ENCODE measurements around the gene DNAH3.
"Not testable (repeated sequence)": the region's sequence is repeated elsewhere in the genome, so short reads cannot be mapped to it uniquely, and the experiment has no call there.

Gene DNAH3

GRCh38 chr16:20931066-20931600, 219.5 kb downstream of the DNAH3 start:
- no peak for DNase-seq

GRCh38 chr16:20930365-20930690, 220.3 kb downstream of the DNAH3 start:
- DNase-seq: no peak

GRCh38 chr16:20929676-20930364, 220.8 kb downstream of the DNAH3 start:
- DNase-seq: not testable (repeated sequence)

DNA sequence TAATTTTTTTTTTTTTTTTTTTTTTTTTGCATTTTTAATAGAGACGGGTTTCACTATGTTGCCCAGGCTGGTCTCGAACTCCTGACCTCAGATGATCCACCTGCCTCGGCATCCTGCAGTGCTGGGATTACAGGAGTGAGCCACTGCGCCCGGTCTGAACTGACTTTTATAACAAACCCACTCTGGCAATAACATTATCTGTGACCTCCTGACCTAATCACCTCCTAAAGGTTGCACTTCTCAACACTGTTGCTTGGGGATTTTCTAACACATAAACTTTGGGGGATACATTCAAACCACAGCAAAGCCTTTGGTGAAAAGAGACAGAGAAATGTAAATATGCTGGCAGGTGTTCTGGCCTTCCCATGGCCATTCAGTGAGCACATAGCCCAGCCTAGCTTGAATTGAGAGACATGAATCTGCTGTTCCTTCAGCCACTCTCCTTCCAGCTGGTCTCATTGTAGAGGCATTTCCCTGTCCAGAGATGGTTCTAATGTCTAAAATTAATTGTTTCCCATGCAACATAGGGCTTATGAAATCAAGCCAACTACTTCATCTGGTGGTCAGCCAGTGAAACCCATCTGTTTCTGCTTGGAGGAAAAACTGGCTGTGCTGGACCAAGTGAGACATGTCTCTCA, 221.8 kb downstream of the DNAH3 start:
- DNase-seq: no peak

GRCh38 chr16:20925751-20926150, 224.9 kb downstream of the DNAH3 start:
- no peak for DNase-seq

- DNase-seq: no peak
Measured at GRCh38 chr16:20923876-20924275, 226.8 kb downstream of the DNAH3 start.

DNA sequence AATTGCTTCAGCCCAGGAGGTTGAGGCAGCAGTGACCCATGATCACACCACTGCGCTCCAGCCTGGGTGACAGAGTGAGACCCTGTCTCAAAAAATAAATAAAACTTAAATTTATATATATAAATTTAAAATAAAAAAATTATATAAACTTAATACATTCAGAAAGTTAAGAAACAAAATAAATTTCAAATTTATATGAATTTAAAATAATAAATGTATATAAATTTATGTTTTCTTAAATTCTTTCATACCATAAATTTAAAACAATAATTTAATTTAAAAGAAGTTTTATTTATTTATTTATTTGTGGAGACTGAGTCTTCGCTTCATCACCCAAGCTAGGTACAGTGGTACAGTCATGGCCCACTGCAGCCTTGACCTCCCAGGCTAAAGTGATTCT, 229.8 kb downstream of the DNAH3 start:
- no peak for DNase-seq

DNA sequence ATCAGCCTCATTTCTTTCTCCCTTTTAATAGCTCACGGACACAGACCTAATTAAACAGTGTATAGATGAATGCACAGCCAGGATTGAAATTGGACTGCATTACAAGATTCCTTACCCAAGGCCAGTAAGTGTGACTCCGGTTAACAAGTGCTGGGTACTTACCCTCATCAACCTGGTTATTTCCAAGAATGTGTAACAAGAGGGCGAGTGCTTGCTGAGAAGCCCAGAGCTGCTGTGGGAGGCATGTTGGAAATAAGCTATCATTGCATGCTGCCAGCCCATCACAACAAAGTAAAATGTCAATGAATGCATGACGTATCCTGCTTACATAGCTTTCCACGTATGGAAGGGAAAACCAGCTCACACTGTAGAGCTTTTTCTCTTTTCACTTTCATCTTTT, 230.6 kb downstream of the DNAH3 start:
- DNase-seq: no peak

- no peak for DNase-seq
Measured at GRCh38 chr16:20918486-20919239, 232.0 kb downstream of the DNAH3 start.

DNA sequence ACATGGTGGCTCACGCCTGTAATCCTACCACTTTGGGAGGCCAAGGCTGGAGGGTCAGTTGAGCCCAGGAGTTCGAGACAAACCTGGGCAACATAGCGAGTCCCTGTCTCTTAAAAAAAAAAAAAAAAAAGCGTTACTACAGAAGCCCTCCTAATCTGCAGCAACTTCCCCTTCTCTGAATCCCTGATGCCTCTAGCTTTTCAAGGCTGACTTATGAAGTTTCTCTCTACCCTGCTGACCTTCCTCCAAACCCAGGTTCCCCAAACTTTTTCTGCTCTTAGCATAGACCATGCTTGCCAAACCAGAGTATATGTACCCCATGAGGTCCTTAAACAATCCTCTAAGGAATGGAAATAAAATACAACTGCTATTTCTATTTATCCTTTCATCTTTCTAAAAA, 233.7 kb downstream of the DNAH3 start:
- no peak for DNase-seq

- no peak for DNase-seq
Measured at GRCh38 chr16:20916289-20916688, 234.4 kb downstream of the DNAH3 start.

- no peak for DNase-seq
Measured at GRCh38 chr16:20911361-20911760, 239.3 kb downstream of the DNAH3 start.

- no peak for DNase-seq
Measured at GRCh38 chr16:20910781-20911321, 239.8 kb downstream of the DNAH3 start.

- DNase-seq: no peak
Measured at GRCh38 chr16:20906341-20907255, 244.0 kb downstream of the DNAH3 start.

DNA sequence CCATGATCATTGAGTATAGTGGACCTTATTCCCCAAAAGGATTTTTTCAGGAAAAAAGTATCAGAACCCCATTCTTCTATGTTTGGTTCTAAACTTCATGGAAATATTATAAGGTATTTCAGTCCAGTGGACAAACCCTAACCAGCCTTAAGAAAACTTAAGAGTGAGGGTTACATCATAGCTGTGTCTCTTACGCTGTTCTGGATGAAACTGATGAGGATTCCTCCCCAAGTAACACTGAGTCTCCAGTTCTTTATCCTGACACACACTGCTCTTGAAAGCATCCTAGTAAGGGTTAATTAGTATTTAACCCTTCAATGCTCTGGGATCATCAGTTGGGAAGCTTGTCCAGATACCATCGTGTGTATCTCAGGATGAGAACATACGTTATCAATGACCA, 245.1 kb downstream of the DNAH3 start:
- no peak for DNase-seq

DNA sequence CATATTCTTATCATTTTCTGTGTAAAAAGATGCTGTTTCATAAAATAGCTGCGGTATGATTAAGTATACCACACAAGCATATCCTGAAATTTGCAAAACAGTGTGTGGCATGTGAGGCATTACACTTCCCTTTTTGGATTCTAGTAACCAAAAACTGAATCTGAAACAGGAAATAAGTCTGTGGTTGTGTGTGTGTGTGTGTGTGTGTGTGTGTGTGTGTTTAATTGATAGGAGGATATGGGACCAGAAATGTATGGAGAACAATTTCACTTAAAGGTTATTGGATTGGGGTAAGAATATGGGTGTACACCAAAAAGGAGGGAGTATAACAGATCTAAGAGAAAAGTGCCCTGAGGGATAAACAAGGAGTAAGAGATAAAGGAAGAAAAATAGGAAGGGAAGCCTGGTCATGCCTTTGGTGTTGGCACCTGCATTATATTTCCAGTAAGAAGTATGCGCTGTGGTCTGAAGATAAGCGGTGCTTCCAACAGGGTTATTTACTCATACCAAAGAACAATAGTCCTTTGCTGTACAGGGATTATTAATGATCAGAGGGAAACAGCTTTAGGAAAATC, 246.1 kb downstream of the DNAH3 start:
- peak; percentile 65 for DNase-seq

GRCh38 chr16:20903899-20904506, 246.6 kb downstream of the DNAH3 start:
- DNase-seq: no peak

DNA sequence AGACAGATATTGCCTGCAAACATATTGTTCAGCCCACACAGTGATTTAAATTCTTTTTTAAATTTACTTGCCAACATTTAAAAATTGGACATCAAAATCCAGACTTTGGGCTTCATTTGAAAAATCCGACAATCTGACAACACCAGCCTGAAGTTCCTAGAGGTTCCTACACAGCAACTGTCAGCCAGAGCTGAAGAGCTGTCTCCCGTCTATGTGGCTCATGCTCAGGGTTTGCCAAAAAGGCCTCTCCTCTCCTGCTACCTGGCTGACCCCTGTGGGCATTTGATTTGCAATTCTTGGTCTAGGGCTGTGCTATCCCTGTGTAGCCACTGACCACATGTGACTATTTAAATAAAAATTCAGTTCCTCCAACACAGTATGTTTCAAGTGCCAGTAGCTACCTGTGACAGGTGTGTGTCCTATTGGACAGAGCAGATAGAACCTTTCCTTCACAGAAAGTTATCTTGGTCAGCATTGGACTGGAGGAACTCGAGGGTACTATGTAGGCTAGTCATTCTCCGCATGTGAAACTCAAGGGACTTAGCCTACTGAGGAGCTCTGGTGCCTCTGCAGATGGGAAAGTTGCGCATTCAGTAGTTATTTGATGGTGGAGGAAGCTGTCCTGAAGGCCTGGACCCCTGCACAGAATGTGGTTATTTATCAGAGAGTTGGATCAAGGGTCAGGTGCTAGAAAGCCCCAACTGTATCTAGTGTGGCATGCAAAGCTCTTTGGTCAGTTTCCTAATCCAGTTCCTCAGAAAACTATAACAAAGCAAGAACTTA, 247.3 kb downstream of the DNAH3 start:
- no peak for DNase-seq

GRCh38 chr16:20902426-20902825, 248.2 kb downstream of the DNAH3 start:
- DNase-seq: no peak

DNA sequence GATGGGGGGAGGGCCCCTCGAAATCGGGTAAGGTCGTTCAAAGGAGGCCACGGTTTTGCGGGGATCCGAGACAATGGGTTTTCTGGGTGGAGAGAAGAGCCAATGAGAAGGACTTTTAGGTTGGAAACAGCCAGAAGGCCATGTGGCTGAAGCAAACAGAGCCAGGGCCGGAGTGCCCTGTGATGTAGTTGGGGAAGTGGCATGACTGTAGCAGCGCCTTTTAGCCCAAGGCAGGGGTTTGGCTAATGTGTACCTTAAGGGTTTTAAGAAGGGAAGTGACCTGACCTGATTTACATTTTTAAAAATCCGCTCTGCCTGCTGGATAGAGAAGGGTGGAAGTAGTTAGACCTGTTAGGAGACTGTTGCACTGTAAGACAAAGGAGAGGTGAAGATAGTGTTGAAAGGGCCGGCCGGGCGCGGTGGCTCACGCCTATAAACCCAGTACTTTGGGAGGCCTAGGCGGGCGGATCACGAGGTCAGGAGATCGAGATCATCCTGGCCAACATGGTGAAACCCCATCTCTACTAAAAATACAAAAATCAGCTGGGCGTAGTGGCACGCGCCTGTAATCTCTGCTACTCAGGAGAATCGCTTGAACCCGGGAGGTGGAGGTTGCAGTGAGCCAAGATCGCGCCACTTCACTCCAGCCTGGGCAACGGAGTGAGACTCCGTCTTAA, 249.1 kb downstream of the DNAH3 start:
- peak; percentile 45 for DNase-seq
